Stomach (tissue), 9 donors: ENCODE results near the gene CAV1. TPM values are rescaled to one million over a fixed set of nuclear protein-coding genes. Genes with fewer than 3 reads are reported as not detected.

Source experiments
- DNase-seq, 2 donors: peaks; one replicate each; pipeline versions ENCODE4 v3.0.0 to v3.0.0-alpha.2; 2013 to 2019
- H3K27ac ChIP-seq, 5 donors: fragments of 200-600 bp in 4 of 5; sonication (generic) in 4 of 5; one replicate each; pipeline ENCODE4 v1.5.1; 2013 to 2019; ENCODE audit warnings: mild to moderate bottlenecking in 1 of 5, moderate library complexity in 1 of 5
- H3K27me3 ChIP-seq, 3 donors: fragments of 200-600 bp; sonication (generic); one replicate each; pipeline ENCODE4 v1.5.1; 2017 to 2019; ENCODE audit warnings: mixed run types in 1 of 3
- H3K36me3 ChIP-seq, 4 donors: fragments of 200-600 bp; sonication (generic); 1 replicate in 3 of 4; 2 replicates in 1 of 4; pipeline ENCODE4 v1.5.1; 2016 to 2019
- H3K4me1 ChIP-seq, 4 donors: fragments of 200-600 bp; sonication (generic); one replicate each; pipeline ENCODE4 v1.5.1; 2016 to 2019
- H3K4me3 ChIP-seq, 4 donors: fragments of 200-600 bp; sonication (generic) in 3 of 4; one replicate each; pipeline ENCODE4 v1.5.1; 2016 to 2019; ENCODE audit warnings: mild to moderate bottlenecking in 1 of 4
- H3K9me3 ChIP-seq, 4 donors: fragments of 200-600 bp; sonication (generic); one replicate each; pipeline ENCODE4 v1.5.1; 2016 to 2019
- CTCF ChIP-seq, 7 experiments: fragments of 450-650 bp in 4 of 7; fragments of 200-600 bp in 3 of 7; sonication (generic) in 3 of 7; IDR thresholded peaks; one replicate each; pipeline ENCODE4 v1.5.1; 2016 to 2019; ENCODE audit warnings: antibody characterized with exemption in 7 of 7, control low read depth in 2 of 7, mild to moderate bottlenecking in 1 of 7
- EP300 ChIP-seq: sonication (generic); formaldehyde crosslinking; IDR thresholded peaks from one replicate; pipeline ENCODE4 v1.6.1; 2017; ENCODE audit warnings: antibody characterized with exemption
- POLR2A ChIP-seq, 4 donors: fragments of 450-650 bp; IDR thresholded peaks; one replicate each; pipeline ENCODE4 v1.6.1; 2016; ENCODE audit warnings: antibody characterized with exemption in 4 of 4, control low read depth in 2 of 4, mild to moderate bottlenecking in 1 of 4, moderate library complexity in 1 of 4
- POLR2AphosphoS5 ChIP-seq, 3 donors: sonication (generic); formaldehyde crosslinking; IDR thresholded peaks; one replicate each; pipeline ENCODE4 v1.6.1; 2016; ENCODE audit warnings: antibody characterized with exemption in 3 of 3
- WGBS, 5 donors: extraction: QIAGEN DNeasy Blood & Tissue Kit in 3 of 5; methylation state at CpG; one replicate each; pipeline versions ENCODE4 v1.1.5 to v1.1.7; 2013 to 2018; 5-methylcytosine and 5-hydroxymethylcytosine counted together
- intact Hi-C: fragments of 100-400 bp; cut with DNase I; formaldehyde crosslinking; loops from one replicate; pipeline ENCODE4 v1.15.1; 2023; ENCODE audit warnings: low total_unique reads
- polyA plus RNA-seq, 3 donors: library from polyadenylated mRNA; stranded (reverse); fragments of 200-250 nt; gene quantifications; one replicate each; pipeline ENCODE4 v1.2.3, GENCODE V29; 2013
- total RNA-seq, 5 donors: library from RNA; depleted of rRNA; stranded (reverse); fragments of >200 nt; gene quantifications; one replicate each; pipeline versions ENCODE4 v1.1.0 to v1.2.3, GENCODE V29; 2014 to 2016
- donor health status: healthy with polysubstance abuse.
- donor health status: Bipolar disorder and iron deficiency.
- donor health status: healthy.

CAV1 gene
- total and polyA plus RNA-seq, 8 donors, result 18.5 to 719 (median 86.7) TPM

- H3K27me3 ChIP-seq, result peaks cover 0 to 19% (median 0%) of the 10 kb centered on the region in 3 donors
- H3K27ac ChIP-seq, result peak overlapping the region; percentile 76 to 94 (median 89)
- intact Hi-C loops, result no loop called here
- H3K9me3 ChIP-seq, result no peaks in the 10 kb centered on the region
- peak overlapping the region; percentile 58 to 74 (median 72) for H3K4me3 ChIP-seq
- no peak for TF ChIP-seq POLR2A (IDR thresholded peaks at IDR 0.05)
- TF ChIP-seq EP300, result no peak
- no peak for TF ChIP-seq CTCF (IDR thresholded peaks at IDR 0.05)
- TF ChIP-seq POLR2AphosphoS5 (IDR thresholded peaks at IDR 0.05), result no peak
- H3K4me1 ChIP-seq, result peaks cover 0 to 54% (median 35%) of the 10 kb centered on the region in 4 donors
- 2 to 6% (median 4%) methylated on average over 24 to 36 of the region's 36 CpGs for WGBS, 5 donors
- peaks cover 0 to under 1% (median 0%) of the 10 kb centered on the region in 4 donors for H3K36me3 ChIP-seq
- peak; percentile 29 to 62 for DNase-seq
Measured at GRCh38 chr7:116500078-116500853, 24.6 kb upstream of the CAV1 start.

- H3K27ac ChIP-seq, result peak overlapping the region in 4 of 5 donors; percentile 89 to 94 (median 90)
- intact Hi-C loops, result no loop called here
- WGBS, 5 donors, result 39 to 44% (median 42%) methylated on average over 5 of the region's 5 CpGs
- H3K4me1 ChIP-seq, result peaks cover 0 to 60% (median 41%) of the 10 kb centered on the region in 4 donors
- DNase-seq, result peak; percentile 60
- peak overlapping the region; percentile 58 to 74 (median 72) for H3K4me3 ChIP-seq
- TF ChIP-seq POLR2AphosphoS5 (IDR thresholded peaks at IDR 0.05) (peak in 1 of 3 donors; percentile 21), CTCF (IDR thresholded peaks at IDR 0.05) (no peak)
- H3K27me3 ChIP-seq, result peaks cover 0 to 19% (median 0%) of the 10 kb centered on the region in 3 donors
- no peaks in the 10 kb centered on the region for H3K9me3 ChIP-seq
- peaks cover 0 to 8% (median 0%) of the 10 kb centered on the region in 4 donors for H3K36me3 ChIP-seq
Measured at GRCh38 chr7:116501425-116502167, 23.2 kb upstream of the CAV1 start.

DNA sequence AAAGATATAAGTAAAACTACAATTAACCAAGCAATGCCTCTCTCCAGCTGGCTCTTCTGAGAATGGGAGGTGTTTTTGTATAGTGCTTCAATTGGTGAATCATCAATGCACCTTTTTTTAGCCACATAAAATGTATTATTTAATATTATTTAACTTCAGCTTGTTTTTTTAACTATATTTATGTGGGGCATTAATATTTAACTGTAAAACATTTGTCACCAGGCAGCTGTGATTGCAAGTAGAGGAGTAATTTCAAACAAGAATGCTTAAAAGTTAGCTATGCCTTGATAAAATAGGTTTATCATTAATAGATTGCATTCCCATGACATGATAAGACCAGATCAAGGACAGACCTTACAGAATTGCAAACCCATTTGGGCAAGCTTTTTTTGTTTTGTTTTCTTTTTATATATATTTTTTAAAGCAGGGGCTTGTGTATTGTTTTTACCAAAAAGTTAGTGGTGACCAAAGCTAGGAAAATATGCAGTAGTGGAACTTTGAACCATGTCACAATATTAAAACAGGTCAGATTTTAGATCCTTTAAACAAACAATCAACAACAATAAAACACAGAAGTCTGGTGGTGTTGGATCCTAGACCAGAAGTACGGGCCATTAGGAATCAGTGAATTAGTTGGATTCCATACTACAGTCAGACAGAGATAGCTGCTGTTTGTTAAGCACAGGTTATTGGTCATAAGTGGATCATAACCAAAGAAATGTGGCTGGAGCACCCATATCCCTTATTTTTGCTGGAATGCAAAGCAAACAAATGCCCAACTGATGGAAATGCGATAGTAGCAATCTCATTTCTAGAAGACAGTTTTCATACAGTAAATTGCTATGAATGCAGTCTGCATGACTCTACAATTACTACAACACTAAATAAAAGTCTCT lies 22.4 kb upstream of the CAV1 start:
- 86 to 95% (median 89%) methylated on average over 2 of the region's 2 CpGs for WGBS, 5 donors

More for the DNA sequence above, 22.4 kb upstream of the CAV1 start:
- H3K4me3 ChIP-seq, result peak overlapping the region in 1 of 4 donors; percentile 58
- DNase-seq, result no peak
- H3K27me3 ChIP-seq, result peaks cover 0 to 19% (median 0%) of the 10 kb centered on the region in 3 donors
- peak overlapping the region in 2 of 5 donors; percentile 89 to 94 for H3K27ac ChIP-seq
- intact Hi-C loops, result no loop called here
- no peaks in the 10 kb centered on the region for H3K9me3 ChIP-seq
- peaks cover 0 to 8% (median 4%) of the 10 kb centered on the region in 4 donors for H3K36me3 ChIP-seq
- TF ChIP-seq POLR2AphosphoS5 (IDR thresholded peaks at IDR 0.05), result no peak
- no peak for TF ChIP-seq EP300
- no peak for TF ChIP-seq POLR2A (IDR thresholded peaks at IDR 0.05)
- TF ChIP-seq CTCF (IDR thresholded peaks at IDR 0.05), result no peak
- H3K4me1 ChIP-seq, result peaks cover 0 to 60% (median 41%) of the 10 kb centered on the region in 4 donors
